Fibroblast of skin of right biceps (primary cell): ENCODE measurements around the gene IFI27L1.

Source experiments
- DNase-seq: peaks from one replicate; pipeline ENCODE4 v3.0.0-alpha.2; 2013

IFI27L1 gene

GRCh38 chr14:94138251-94138650 is 57.1 kb downstream of the IFI27L1 start:
- DNase-seq = no peak

GRCh38 chr14:94139006-94139405 is 57.9 kb downstream of the IFI27L1 start:
- DNase-seq = no peak

GRCh38 chr14:94139421-94139820 is 58.3 kb downstream of the IFI27L1 start:
- DNase-seq = no peak

- no peak for DNase-seq
Measured at GRCh38 chr14:94142247-94142646, 61.1 kb downstream of the IFI27L1 start.

- no peak for DNase-seq
Measured at GRCh38 chr14:94142836-94143235, 61.7 kb downstream of the IFI27L1 start.

- DNase-seq = no peak
Measured at GRCh38 chr14:94143239-94143638, 62.1 kb downstream of the IFI27L1 start.

- no peak for DNase-seq
Measured at GRCh38 chr14:94143711-94144110, 62.6 kb downstream of the IFI27L1 start.

GRCh38 chr14:94144765-94145164 is 63.7 kb downstream of the IFI27L1 start:
- no peak for DNase-seq

GRCh38 chr14:94145902-94146527 is 64.9 kb downstream of the IFI27L1 start:
- DNase-seq = no peak
